Coronary artery (tissue), 2 donors: Measurements from ENCODE around the gene CNOT4.

Experiments used
- DNase-seq: peaks from one replicate; pipeline ENCODE4 v3.0.0-alpha.2; 2017; ENCODE audit warnings: low spot score
- H3K27ac ChIP-seq, 2 donors: fragments of 200-600 bp; sonication (generic); one replicate each; pipeline ENCODE4 v1.5.1; 2016 to 2019
- H3K4me3 ChIP-seq: fragments of 200-600 bp; sonication (generic); 2 replicates; pipeline ENCODE4 v1.5.1; 2016; ENCODE audit warnings: mild to moderate bottlenecking, moderate library complexity
- CTCF ChIP-seq: fragments of 200-600 bp; sonication (generic); IDR thresholded peaks from one replicate; pipeline ENCODE4 v1.5.1; 2019; ENCODE audit warnings: antibody characterized with exemption

The CNOT4 gene

DNA sequence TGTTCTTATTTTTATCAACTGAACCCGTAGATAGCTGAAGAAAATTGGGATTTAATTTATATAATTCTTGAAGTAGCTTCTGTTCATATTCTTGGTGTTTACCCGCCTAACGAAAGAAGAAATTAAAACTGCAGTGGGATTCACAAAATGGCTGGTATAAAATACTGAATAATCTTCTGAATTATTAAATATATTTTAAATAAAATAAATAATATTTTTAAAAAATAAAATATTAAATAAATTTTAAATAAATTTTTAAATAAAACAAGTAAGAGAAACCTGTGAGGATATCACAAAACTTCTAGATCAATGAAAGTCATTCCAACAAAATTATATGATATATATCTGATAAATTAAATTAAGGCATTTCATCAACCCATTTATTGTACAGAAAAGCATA, 99.4 kb downstream of the CNOT4 start:
- no peak overlapping the region for H3K4me3 ChIP-seq
- no peak for DNase-seq
- H3K27ac ChIP-seq: no peak overlapping the region
- TF ChIP-seq CTCF: no peak

DNA sequence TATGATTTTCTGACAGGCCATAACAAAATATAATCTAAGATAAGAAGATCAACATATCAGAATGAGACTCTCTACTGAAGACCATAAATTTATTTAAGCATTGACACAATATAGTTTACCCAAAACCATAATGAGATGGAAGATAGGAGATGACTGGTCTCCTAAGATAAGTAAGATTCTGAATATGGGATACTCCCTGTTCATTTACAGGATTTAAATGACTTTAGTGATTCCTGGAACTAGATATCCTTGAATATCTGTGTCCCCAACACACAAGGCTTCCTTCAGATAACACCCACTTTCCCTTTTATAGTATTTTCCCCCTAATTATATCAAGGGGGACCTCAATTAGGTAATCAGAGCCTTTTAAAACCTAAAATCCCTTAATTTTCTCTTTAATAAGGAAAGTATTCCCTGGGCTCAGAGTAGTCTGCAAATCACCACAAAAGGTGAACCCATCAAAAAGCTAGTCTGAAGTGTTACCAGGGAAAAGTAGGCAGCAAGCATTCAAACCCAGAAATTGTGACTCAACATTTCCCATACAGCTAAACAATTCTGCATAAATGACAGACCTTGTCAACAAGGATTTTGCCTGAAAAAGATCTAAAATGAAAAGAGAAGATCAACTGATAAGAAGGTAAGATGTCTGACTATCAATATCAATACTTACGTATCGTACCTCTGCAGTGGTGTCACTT, 99.9 kb downstream of the CNOT4 start:
- DNase-seq: no peak
- H3K4me3 ChIP-seq: no peak overlapping the region
- no peak for TF ChIP-seq CTCF

DNA sequence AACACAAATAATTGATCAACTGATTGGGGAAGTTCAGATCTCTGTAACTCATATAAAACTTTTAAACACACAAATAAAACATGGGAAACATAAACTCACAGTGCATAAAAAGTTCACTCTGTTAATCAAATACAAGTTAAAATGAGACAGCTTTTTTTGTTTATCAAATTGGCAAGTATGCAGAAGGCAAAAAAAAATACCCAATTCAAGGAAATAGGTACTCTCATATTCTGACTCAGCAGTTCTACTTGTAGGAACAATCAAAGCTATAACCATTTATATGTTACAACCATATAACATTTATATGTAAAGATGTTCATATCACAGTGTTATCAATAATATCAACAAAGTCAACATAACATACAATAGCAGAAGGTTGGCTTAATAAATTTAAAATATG, 102.0 kb downstream of the CNOT4 start:
- H3K27ac ChIP-seq: no peak overlapping the region
- no peak for TF ChIP-seq CTCF
- no peak overlapping the region for H3K4me3 ChIP-seq
- no peak for DNase-seq

More for the DNA sequence above, 99.9 kb downstream of the CNOT4 start:
- H3K27ac ChIP-seq: no peak overlapping the region

DNA sequence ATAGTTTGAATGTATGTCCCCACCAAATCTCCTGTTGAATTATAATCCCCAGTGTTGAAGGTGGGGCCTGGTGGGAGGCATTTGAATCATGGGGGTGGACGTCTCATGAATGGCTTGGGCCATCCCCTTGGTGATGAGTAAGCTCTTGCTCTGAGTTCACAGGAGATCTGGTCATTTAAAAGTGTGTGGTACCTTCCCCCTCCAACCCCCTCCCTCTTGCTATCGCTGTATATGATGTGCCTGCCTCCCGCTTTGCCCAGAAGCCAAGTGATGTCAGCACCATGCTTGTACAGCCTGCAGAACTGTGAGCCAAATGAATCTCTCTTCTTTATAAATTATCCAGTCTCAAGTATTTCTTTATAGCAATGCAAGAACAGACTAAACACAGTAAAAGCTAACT, 103.0 kb downstream of the CNOT4 start:
- H3K27ac ChIP-seq: no peak overlapping the region
- TF ChIP-seq CTCF: no peak
- DNase-seq: no peak
- no peak overlapping the region for H3K4me3 ChIP-seq

DNA sequence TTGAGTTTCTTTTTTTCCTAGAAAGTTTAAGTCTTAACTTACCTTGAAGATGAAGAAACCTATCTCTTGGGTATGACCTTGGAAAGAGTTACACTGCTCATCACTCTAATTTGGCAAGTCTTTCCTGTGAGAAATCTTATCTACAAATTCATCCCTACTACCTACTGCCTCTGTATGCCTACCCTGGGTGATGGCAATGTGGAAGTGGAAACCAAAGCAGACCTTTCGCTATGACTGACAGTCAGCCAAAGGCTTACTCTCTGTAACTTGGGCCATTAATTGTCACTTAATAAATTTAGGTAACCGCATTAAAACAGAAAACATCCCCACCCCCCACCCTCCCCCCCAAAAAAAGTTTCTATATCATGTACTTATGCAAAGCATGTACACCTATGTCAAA, 103.9 kb downstream of the CNOT4 start:
- H3K27ac ChIP-seq: no peak overlapping the region
- no peak overlapping the region for H3K4me3 ChIP-seq
- DNase-seq: no peak
- no peak for TF ChIP-seq CTCF

- H3K4me3 ChIP-seq: no peak overlapping the region
- no peak overlapping the region for H3K27ac ChIP-seq
- DNase-seq: no peak
- no peak for TF ChIP-seq CTCF
Measured at GRCh38 chr7:135403302-135403701, 106.6 kb downstream of the CNOT4 start.

DNA sequence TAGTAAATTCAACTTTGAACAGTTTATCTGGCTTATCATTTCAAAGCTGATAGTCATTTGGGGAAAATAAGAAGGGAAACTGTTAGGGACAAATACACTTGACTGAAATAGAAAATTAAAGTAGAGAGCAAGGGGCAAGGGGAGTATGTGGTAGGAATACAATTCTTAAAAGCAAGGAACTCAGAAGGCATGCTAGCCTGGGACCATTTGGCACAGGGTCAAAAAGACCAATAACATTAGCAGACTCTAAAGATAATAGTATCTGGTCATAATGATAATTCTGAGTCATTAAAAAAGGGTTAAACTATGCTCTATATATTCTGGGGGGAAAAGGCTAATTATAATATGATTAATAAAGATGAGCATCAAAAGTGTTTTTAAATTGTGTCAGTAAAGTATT, 112.2 kb downstream of the CNOT4 start:
- no peak for TF ChIP-seq CTCF
- no peak for DNase-seq
- Histone ChIP-seq H3K4me3 (no peak overlapping the region), H3K27ac (no peak overlapping the region)
